ENCODE measurements around the gene HSPB6.

- TF ChIP-seq CTCF (IDR thresholded peaks at IDR 0.05; ENCODE audit: insufficient read depth, low read length, poor library complexity, severe bottlenecking) (no peak), EZH2phosphoT487 (conservative IDR thresholded peaks at IDR 0.05; ENCODE audit: low read length) (no peak)
Observed at GRCh38 chr19:35793381-35794165, 36.7 kb upstream of the HSPB6 start.

Data from SU-DHL-6 (cell line).